Measurements from ENCODE around the gene TAF11L6. TPM values are rescaled to one million over a fixed set of nuclear protein-coding genes. Genes with fewer than 3 reads are reported as not detected.
A peak's percentile ranks its signal among the peaks of the same experiment; 100 is the strongest.
"Not testable (repeated sequence)": the region's sequence is repeated elsewhere in the genome, so short reads cannot be mapped to it uniquely, and the experiment has no call there.

Gene TAF11L6
- polyA plus RNA-seq (2013): not detected in 2 replicates

- H3K4me1 ChIP-seq (ENCODE audit: control insufficient read depth in 1 of 2, insufficient read depth in 2 of 2, low read length in 2 of 2); H3K14ac ChIP-seq (ENCODE audit: low read length); H3K36me3 ChIP-seq (ENCODE audit: control insufficient read depth in 1 of 2, insufficient read depth in 2 of 2, low read length in 2 of 2); H2BK120ac ChIP-seq (ENCODE audit: insufficient read depth, low read length, poor library complexity); H3K27ac ChIP-seq (ENCODE audit: low read depth, low read length); H4K91ac ChIP-seq (ENCODE audit: low read depth, low read length); H3K23ac ChIP-seq (ENCODE audit: low read length); H3K9me3 ChIP-seq (ENCODE audit: insufficient read depth, low read depth, low read length); DNase-seq; H3K18ac ChIP-seq (ENCODE audit: low read length); H2BK12ac ChIP-seq (ENCODE audit: low read length); H2BK5ac ChIP-seq (ENCODE audit: low read depth, low read length, poor library complexity); H3K4me2 ChIP-seq (ENCODE audit: low read length); H4K8ac ChIP-seq (ENCODE audit: low read depth, low read length); H3K9ac ChIP-seq (ENCODE audit: low read length); H3K27me3 ChIP-seq (ENCODE audit: insufficient read depth, low read length); H2AK5ac ChIP-seq (ENCODE audit: low read length); H4K12ac ChIP-seq (ENCODE audit: low read depth, low read length); H2AFZ ChIP-seq (ENCODE audit: insufficient read depth, low read length, poor library complexity); H3K79me2 ChIP-seq (ENCODE audit: control insufficient read depth, insufficient read depth, low read length, poor library complexity); H3K4ac ChIP-seq (ENCODE audit: low read depth, low read length); H3K79me1 ChIP-seq (ENCODE audit: low read length); H3K4me3 ChIP-seq (ENCODE audit: low read depth, low read length): not testable (repeated sequence)
- WGBS (ENCODE audit: extremely low coverage, insufficient coverage, insufficient read length): no CpG with 5 or more reads among the region's 15 CpGs
These were observed at the start of gene TAF11L6 for GRCh38 chr5:17528369-17528768. Gene TAF11L6 (plus strand): TSS chr5:17528669.

- H2BK120ac ChIP-seq (ENCODE audit: insufficient read depth, low read length, poor library complexity): no peak overlapping the region
- no peak overlapping the region for H3K4me3 ChIP-seq (ENCODE audit: low read depth, low read length)
- no peak overlapping the region for H3K27ac ChIP-seq (ENCODE audit: low read depth, low read length)
- WGBS (ENCODE audit: extremely low coverage, insufficient coverage, insufficient read length): no CpG with 5 or more reads among the region's 4 CpGs
- no peak overlapping the region for H4K12ac ChIP-seq (ENCODE audit: low read depth, low read length)
- no peaks in the 10 kb centered on the region for H3K4me1 ChIP-seq (ENCODE audit: control insufficient read depth in 1 of 2, insufficient read depth in 2 of 2, low read length in 2 of 2)
- H3K4ac ChIP-seq (ENCODE audit: low read depth, low read length): no peak overlapping the region
- H2AFZ ChIP-seq (ENCODE audit: insufficient read depth, low read length, poor library complexity): no peak overlapping the region
- H3K9me3 ChIP-seq (ENCODE audit: insufficient read depth, low read depth, low read length): no peaks in the 10 kb centered on the region
- H3K4me2 ChIP-seq (ENCODE audit: low read length): no peak overlapping the region
- no peak overlapping the region for H2BK12ac ChIP-seq (ENCODE audit: low read length)
- no peak for DNase-seq
- H3K79me1 ChIP-seq (ENCODE audit: low read length): no peaks in the 10 kb centered on the region
- no peak overlapping the region for H4K91ac ChIP-seq (ENCODE audit: low read depth, low read length)
- H2BK5ac ChIP-seq (ENCODE audit: low read depth, low read length, poor library complexity): no peak overlapping the region
- H3K18ac ChIP-seq (ENCODE audit: low read length): no peak overlapping the region
- H4K8ac ChIP-seq (ENCODE audit: low read depth, low read length): no peak overlapping the region
- H3K23ac ChIP-seq (ENCODE audit: low read length): no peak overlapping the region
- H3K14ac ChIP-seq (ENCODE audit: low read length): no peak overlapping the region
- no peaks in the 10 kb centered on the region for H3K79me2 ChIP-seq (ENCODE audit: control insufficient read depth, insufficient read depth, low read length, poor library complexity)
- H3K36me3 ChIP-seq (ENCODE audit: control insufficient read depth in 1 of 2, insufficient read depth in 2 of 2, low read length in 2 of 2): no peaks in the 10 kb centered on the region
- no peaks in the 10 kb centered on the region for H3K27me3 ChIP-seq (ENCODE audit: insufficient read depth, low read length)
- no peak overlapping the region for H3K9ac ChIP-seq (ENCODE audit: low read length)
- no peak overlapping the region for H2AK5ac ChIP-seq (ENCODE audit: low read length)
These were observed 47.1 kb upstream of the TAF11L6 start for GRCh38 chr5:17481378-17481777.

GRCh38 chr5:17482790-17483189, 45.7 kb upstream of the TAF11L6 start:
- H3K4me2 ChIP-seq (ENCODE audit: low read length): no peak overlapping the region
- H3K23ac ChIP-seq (ENCODE audit: low read length): no peak overlapping the region
- H3K27ac ChIP-seq (ENCODE audit: low read depth, low read length): no peak overlapping the region
- no peak overlapping the region for H3K9ac ChIP-seq (ENCODE audit: low read length)
- no peak overlapping the region for H2AFZ ChIP-seq (ENCODE audit: insufficient read depth, low read length, poor library complexity)
- no peak overlapping the region for H3K4me3 ChIP-seq (ENCODE audit: low read depth, low read length)
- H2BK12ac ChIP-seq (ENCODE audit: low read length): no peak overlapping the region
- H2AK5ac ChIP-seq (ENCODE audit: low read length): no peak overlapping the region
- H3K14ac ChIP-seq (ENCODE audit: low read length): no peak overlapping the region
- WGBS (ENCODE audit: extremely low coverage, insufficient coverage, insufficient read length): no CpG with 5 or more reads among the region's 2 CpGs
- H4K91ac ChIP-seq (ENCODE audit: low read depth, low read length): no peak overlapping the region
- no peaks in the 10 kb centered on the region for H3K79me2 ChIP-seq (ENCODE audit: control insufficient read depth, insufficient read depth, low read length, poor library complexity)
- H3K18ac ChIP-seq (ENCODE audit: low read length): no peak overlapping the region
- no peaks in the 10 kb centered on the region for H3K79me1 ChIP-seq (ENCODE audit: low read length)
- no peak overlapping the region for H2BK120ac ChIP-seq (ENCODE audit: insufficient read depth, low read length, poor library complexity)
- no peaks in the 10 kb centered on the region for H3K4me1 ChIP-seq (ENCODE audit: control insufficient read depth in 1 of 2, insufficient read depth in 2 of 2, low read length in 2 of 2)
- H4K12ac ChIP-seq (ENCODE audit: low read depth, low read length): no peak overlapping the region
- H4K8ac ChIP-seq (ENCODE audit: low read depth, low read length): no peak overlapping the region
- no peak overlapping the region for H2BK5ac ChIP-seq (ENCODE audit: low read depth, low read length, poor library complexity)
- DNase-seq: no peak
- no peaks in the 10 kb centered on the region for H3K9me3 ChIP-seq (ENCODE audit: insufficient read depth, low read depth, low read length)
- H3K27me3 ChIP-seq (ENCODE audit: insufficient read depth, low read length): no peaks in the 10 kb centered on the region
- no peak overlapping the region for H3K4ac ChIP-seq (ENCODE audit: low read depth, low read length)
- no peaks in the 10 kb centered on the region for H3K36me3 ChIP-seq (ENCODE audit: control insufficient read depth in 1 of 2, insufficient read depth in 2 of 2, low read length in 2 of 2)

GRCh38 chr5:17486464-17487173, 41.9 kb upstream of the TAF11L6 start:
- H2BK120ac ChIP-seq (ENCODE audit: insufficient read depth, low read length, poor library complexity); H2AK5ac ChIP-seq (ENCODE audit: low read length); H3K18ac ChIP-seq (ENCODE audit: low read length); H3K23ac ChIP-seq (ENCODE audit: low read length); H3K9me3 ChIP-seq (ENCODE audit: insufficient read depth, low read depth, low read length); H3K4ac ChIP-seq (ENCODE audit: low read depth, low read length); H3K36me3 ChIP-seq (ENCODE audit: control insufficient read depth in 1 of 2, insufficient read depth in 2 of 2, low read length in 2 of 2); H4K91ac ChIP-seq (ENCODE audit: low read depth, low read length); H3K79me2 ChIP-seq (ENCODE audit: control insufficient read depth, insufficient read depth, low read length, poor library complexity); H3K9ac ChIP-seq (ENCODE audit: low read length); H3K79me1 ChIP-seq (ENCODE audit: low read length); H3K4me1 ChIP-seq (ENCODE audit: control insufficient read depth in 1 of 2, insufficient read depth in 2 of 2, low read length in 2 of 2); H2BK5ac ChIP-seq (ENCODE audit: low read depth, low read length, poor library complexity); H3K4me3 ChIP-seq (ENCODE audit: low read depth, low read length); H2AFZ ChIP-seq (ENCODE audit: insufficient read depth, low read length, poor library complexity); H2BK12ac ChIP-seq (ENCODE audit: low read length); H4K12ac ChIP-seq (ENCODE audit: low read depth, low read length); H4K8ac ChIP-seq (ENCODE audit: low read depth, low read length); H3K14ac ChIP-seq (ENCODE audit: low read length); H3K27me3 ChIP-seq (ENCODE audit: insufficient read depth, low read length); H3K27ac ChIP-seq (ENCODE audit: low read depth, low read length); H3K4me2 ChIP-seq (ENCODE audit: low read length): not testable (repeated sequence)
- WGBS (ENCODE audit: extremely low coverage, insufficient coverage, insufficient read length): no CpG with 5 or more reads among the region's 10 CpGs
- peak in 1 of 2 donors; percentile 15 for DNase-seq
